ENCODE measurements around the gene AFF4.
"Not testable (repeated sequence)": the region's sequence is repeated elsewhere in the genome, so short reads cannot be mapped to it uniquely, and the experiment has no call there.

DNA sequence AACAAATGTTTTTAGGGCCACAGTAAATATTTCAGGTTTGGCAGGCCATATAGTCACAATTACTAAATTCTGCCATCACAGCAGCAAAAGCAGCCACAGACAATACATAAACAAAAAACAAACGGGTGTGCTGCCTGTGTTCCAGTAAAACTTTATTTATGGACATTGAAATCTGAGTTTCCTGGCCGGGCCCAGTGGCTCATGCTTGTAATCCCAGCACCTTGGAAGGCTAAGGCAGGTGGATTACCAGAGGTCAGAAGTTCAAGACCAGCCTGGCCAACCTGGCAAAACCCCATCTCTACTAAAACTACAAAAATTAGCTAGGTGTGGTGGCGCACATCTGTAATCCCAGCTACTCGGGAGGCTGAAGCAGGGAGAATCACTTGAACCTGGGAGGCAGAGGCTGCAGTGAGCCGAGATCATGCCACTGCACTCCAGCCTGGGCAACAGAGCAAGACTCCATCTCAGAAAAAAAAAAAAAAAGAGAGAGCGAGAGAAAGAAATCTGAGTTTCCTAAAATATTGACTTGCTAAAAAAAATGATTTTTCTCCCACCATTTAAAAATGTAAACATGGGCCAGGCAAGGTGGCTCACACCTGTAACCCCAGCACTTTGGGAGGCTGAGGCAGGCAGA lies 7.2 kb downstream of the AFF4 start:
- TF ChIP-seq, protein P1, sequence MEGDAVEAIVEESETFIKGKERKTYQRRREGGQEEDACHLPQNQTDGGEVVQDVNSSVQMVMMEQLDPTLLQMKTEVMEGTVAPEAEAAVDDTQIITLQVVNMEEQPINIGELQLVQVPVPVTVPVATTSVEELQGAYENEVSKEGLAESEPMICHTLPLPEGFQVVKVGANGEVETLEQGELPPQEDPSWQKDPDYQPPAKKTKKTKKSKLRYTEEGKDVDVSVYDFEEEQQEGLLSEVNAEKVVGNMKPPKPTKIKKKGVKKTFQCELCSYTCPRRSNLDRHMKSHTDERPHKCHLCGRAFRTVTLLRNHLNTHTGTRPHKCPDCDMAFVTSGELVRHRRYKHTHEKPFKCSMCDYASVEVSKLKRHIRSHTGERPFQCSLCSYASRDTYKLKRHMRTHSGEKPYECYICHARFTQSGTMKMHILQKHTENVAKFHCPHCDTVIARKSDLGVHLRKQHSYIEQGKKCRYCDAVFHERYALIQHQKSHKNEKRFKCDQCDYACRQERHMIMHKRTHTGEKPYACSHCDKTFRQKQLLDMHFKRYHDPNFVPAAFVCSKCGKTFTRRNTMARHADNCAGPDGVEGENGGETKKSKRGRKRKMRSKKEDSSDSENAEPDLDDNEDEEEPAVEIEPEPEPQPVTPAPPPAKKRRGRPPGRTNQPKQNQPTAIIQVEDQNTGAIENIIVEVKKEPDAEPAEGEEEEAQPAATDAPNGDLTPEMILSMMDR (IDR thresholded peaks at IDR 0.05), result not testable (repeated sequence)
- TF ChIP-seq ESRRA (IDR thresholded peaks at IDR 0.05; ENCODE audit: borderline replicate concordance, low read length); POLR2AphosphoS2 (conservative IDR thresholded peaks at IDR 0.05; ENCODE audit: low read length); HOXB5 (CRISPR knock-in tag; IDR thresholded peaks at IDR 0.05); SREBF2 (IDR thresholded peaks at IDR 0.05): not testable (repeated sequence)

Measured in A549 (cell line).